Gastrocnemius medialis (tissue), 4 donors: Measurements from ENCODE around the gene TXNIP. TPM values are rescaled to one million over a fixed set of nuclear protein-coding genes. Genes with fewer than 3 reads are reported as not detected.

ENCODE experiments used
- ATAC-seq, 2 donors: fragments of 150-250 bp; one replicate each; pipeline ENCODE4 v1.9.1; 2016
- DNase-seq, 2 donors: peaks; one replicate each; pipeline ENCODE4 v3.0.0-alpha.2; 2019
- H3K27ac ChIP-seq, 4 donors: fragments of 200-600 bp; sonication (generic); 1 replicate in 1 of 4; 2 replicates in 3 of 4; pipeline ENCODE4 v1.5.1; 2016 to 2018; ENCODE audit warnings: mild to moderate bottlenecking in 2 of 4, moderate library complexity in 1 of 4
- H3K27me3 ChIP-seq, 3 donors: fragments of 200-600 bp; sonication (generic) in 2 of 3; 1 replicate in 1 of 3; 2 replicates in 2 of 3; pipeline versions ENCODE4 v1.5.1 to v1.6.0; 2016 to 2019; ENCODE audit warnings: mild to moderate bottlenecking in 1 of 3, moderate library complexity in 1 of 3
- H3K36me3 ChIP-seq, 2 donors: fragments of 200-600 bp; sonication (generic) in 1 of 2; one replicate each; pipeline ENCODE4 v1.5.1; 2017 to 2018
- H3K4me1 ChIP-seq, 2 donors: fragments of 200-600 bp; sonication (generic) in 1 of 2; one replicate each; pipeline ENCODE4 v1.5.1; 2016 to 2017; ENCODE audit warnings: mild to moderate bottlenecking in 2 of 2
- H3K4me3 ChIP-seq, 4 donors: fragments of 200-600 bp; sonication (generic) in 3 of 4; 1 replicate in 1 of 4; 2 replicates in 3 of 4; pipeline ENCODE4 v1.5.1; 2016 to 2019; ENCODE audit warnings: mild to moderate bottlenecking in 2 of 4
- H3K9me3 ChIP-seq, 3 donors: fragments of 200-600 bp; sonication (generic) in 2 of 3; 1 replicate in 1 of 3; 2 replicates in 2 of 3; pipeline ENCODE4 v1.5.1; 2016 to 2019
- CTCF ChIP-seq, 5 experiments: fragments of 450-650 bp in 3 of 5; fragments of 200-600 bp in 2 of 5; sonication (generic) in 2 of 5; IDR thresholded peaks in 4 of 5; conservative IDR thresholded peaks in 1 of 5; 1 replicate in 4 of 5; 2 replicates in 1 of 5; pipeline ENCODE4 v1.5.1; 2016 to 2019; ENCODE audit warnings: antibody characterized with exemption in 5 of 5, mild to moderate bottlenecking in 3 of 5, moderate library complexity in 3 of 5
- POLR2A ChIP-seq, 2 donors: fragments of 450-650 bp; IDR thresholded peaks; one replicate each; pipeline ENCODE4 v1.6.1; 2017; ENCODE audit warnings: antibody characterized with exemption in 2 of 2, mild to moderate bottlenecking in 2 of 2, moderate library complexity in 2 of 2
- in situ Hi-C, 4 donors: fragments of 200-750 bp; cut with MboI; loops; one replicate each; pipeline versions ENCODE4 v1.15.0 to v1.8.0; 2017; ENCODE audit warnings: low sequenced_read_pairs in 4 of 4
- intact Hi-C: fragments of 100-400 bp; cut with DNase I; formaldehyde crosslinking; loops from one replicate; pipeline ENCODE4 v1.15.1; 2023; ENCODE audit warnings: low total_unique reads
- total RNA-seq, 4 donors: library from RNA; depleted of rRNA; stranded (reverse); fragments of >200 nt; gene quantifications; one replicate each; pipeline versions ENCODE4 v1.1.0 to v1.2.3, GENCODE V29; 2016

TXNIP gene
- total RNA-seq, 4 donors from 2014 or later, result 1,815 to 2,839 (median 2,202) TPM

DNA sequence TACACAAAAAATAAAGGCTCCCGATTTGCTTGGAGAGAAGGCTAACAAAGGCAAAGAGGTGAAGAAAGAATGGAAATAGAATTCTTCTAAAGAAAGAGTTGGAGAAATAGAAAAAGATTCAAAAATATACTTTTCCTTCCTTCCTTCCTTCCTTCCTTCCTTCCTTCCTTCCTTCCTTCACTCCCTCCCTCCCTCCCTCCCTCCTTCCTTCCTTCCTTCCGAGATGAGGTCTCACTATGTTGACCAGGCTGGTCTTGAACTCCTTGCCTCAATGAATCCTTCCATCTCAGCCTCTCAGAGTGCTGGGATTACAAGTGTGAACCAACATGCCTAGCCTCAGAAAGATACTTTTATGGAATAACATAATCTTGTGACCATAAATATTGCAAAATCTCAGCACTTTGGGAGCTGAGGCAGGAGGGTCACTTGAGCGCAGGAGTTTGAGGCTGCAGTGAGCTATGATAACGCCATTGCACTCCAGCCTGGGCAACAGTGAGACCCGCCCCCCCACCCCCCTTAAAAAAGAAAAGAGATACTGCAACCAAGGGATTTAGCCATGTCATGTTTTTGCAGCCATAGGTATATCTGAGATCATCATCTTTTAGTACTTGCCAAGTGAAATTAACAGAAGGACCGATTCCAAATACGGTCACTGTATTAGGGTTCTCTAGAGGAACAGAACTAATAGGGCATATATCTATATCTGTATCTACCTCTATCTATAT, 26.2 kb upstream of the TXNIP start:
- in situ Hi-C loops, result no loop called here
- DNase-seq (no peak), ATAC-seq (no peak)
- peaks cover 0 to 3% (median 0%) of the 10 kb centered on the region in 3 donors for H3K27me3 ChIP-seq
- intact Hi-C loops, result no loop called here
- peaks cover 27 to 38% of the 10 kb centered on the region in 2 donors for H3K4me1 ChIP-seq
- peak overlapping the region; percentile 92 to 95 (median 94) for H3K27ac ChIP-seq
- peak overlapping the region in 1 of 4 donors; percentile 71 for H3K4me3 ChIP-seq
- no peaks in the 10 kb centered on the region for H3K36me3 ChIP-seq
- TF ChIP-seq CTCF (IDR thresholded peaks at IDR 0.05 in 4 of 5, conservative IDR thresholded peaks at IDR 0.05 in 1 of 5) (no peak), POLR2A (IDR thresholded peaks at IDR 0.05) (no peak)
- no peaks in the 10 kb centered on the region for H3K9me3 ChIP-seq

- H3K9me3 ChIP-seq, result no peaks in the 10 kb centered on the region
- peaks cover 0 to 3% (median 0%) of the 10 kb centered on the region in 3 donors for H3K27me3 ChIP-seq
- H3K36me3 ChIP-seq, result no peaks in the 10 kb centered on the region
- peak; percentile 79 to 87 for ATAC-seq
- in situ Hi-C loops, result no loop called here
- DNase-seq, result peak; percentile 75 to 91
- H3K27ac ChIP-seq, result peak within 1 kb of the TSS; percentile 92 to 95 (median 94)
- peak within 1 kb of the TSS; percentile 49 to 71 (median 60) for H3K4me3 ChIP-seq
- intact Hi-C loops, result no loop called here
- peak; percentile 76 to 93 for TF ChIP-seq POLR2A (IDR thresholded peaks at IDR 0.05)
- TF ChIP-seq CTCF (IDR thresholded peaks at IDR 0.05 in 4 of 5, conservative IDR thresholded peaks at IDR 0.05 in 1 of 5), result no peak
- H3K4me1 ChIP-seq, result peaks cover 27 to 38% of the 10 kb centered on the region in 2 donors
These were observed 25.4 kb upstream of the TXNIP start, which contains the start of gene HJV for GRCh38 chr1:146021622-146022402. TSS of gene HJV (minus strand) at chr1:146021735. CDS start at chr1:146020231, 1,504 bp downstream.

DNA sequence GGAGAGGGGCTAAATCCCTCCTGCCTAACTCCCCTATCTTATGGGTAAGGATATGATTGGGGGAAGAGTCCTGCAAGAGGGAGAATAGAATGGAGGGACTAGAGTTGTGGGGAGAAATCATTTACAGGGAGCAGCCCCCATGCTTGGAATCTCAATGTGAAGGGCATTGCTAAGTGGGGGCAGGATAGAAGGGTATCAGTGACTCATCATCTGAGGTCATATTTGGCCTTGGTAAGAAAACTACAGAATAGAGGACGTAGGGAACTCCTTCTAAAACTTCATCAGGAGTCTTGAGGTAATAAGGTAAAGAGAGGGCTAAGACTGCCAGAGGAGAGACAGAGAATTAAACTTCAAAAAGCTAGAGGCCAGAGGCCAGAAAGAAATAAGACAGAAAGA, 24.7 kb upstream of the TXNIP start:
- TF ChIP-seq POLR2A (IDR thresholded peaks at IDR 0.05) (no peak), CTCF (IDR thresholded peaks at IDR 0.05 in 4 of 5, conservative IDR thresholded peaks at IDR 0.05 in 1 of 5) (no peak)
- intact Hi-C loops (no loop called here), in situ Hi-C loops (no loop called here)
- ATAC-seq (peak; percentile 5 to 26), DNase-seq (no peak)
- Histone ChIP-seq H3K4me3 (peak overlapping the region; percentile 49 to 71 (median 60)), H3K27me3 (peaks cover 0 to 3% (median 0%) of the 10 kb centered on the region in 3 donors), H3K4me1 (peaks cover 27 to 38% of the 10 kb centered on the region in 2 donors), H3K9me3 (no peaks in the 10 kb centered on the region), H3K27ac (peak overlapping the region; percentile 92 to 95 (median 94)), H3K36me3 (no peaks in the 10 kb centered on the region)

DNA sequence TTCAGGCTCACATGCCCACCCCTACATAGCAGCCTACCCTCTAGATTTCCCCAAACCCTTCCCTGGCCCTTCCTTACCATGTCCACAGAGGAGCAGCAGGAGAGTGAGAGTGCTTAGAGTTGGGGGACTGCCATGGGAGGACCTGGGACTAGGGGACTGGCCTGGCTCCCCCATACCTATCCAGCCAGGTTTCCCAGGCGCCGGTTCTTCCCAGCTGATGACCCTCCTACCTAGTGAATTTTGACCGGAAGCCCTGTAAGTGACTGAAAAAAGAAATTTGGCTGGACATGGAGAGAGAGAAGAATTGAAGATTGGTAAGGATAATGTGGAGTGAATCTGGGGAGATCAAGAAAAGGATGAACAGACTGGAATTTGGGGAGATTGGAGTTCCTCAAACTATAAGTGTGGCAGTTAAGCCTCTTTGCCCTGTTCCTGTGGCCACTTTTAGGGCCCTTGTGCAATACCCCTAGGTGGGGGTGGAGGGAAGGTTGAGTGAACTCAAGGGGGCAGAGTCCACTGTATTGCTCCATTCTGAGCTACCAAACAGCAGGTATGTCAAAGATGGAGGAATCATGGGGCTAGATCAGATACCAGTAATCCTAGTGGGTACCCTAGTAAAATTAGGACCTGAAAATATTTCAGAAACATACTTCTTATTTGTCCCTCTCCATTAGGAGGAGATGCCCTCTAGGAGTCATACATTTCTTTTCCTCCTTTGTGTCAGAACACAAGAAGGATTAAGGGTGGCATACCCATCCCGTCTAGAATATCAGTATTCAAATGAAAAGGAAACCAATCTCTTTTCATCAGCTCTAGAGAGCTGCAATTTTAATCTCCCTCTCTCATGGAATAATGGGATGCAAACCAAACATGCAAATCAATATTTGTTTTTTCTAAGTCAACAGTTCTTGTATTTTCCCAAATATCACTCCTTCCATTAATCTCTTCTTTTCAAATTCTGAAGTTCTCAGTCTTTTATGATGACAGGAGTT, 24.0 kb upstream of the TXNIP start:
- H3K36me3 ChIP-seq, result no peaks in the 10 kb centered on the region
- TF ChIP-seq POLR2A (IDR thresholded peaks at IDR 0.05), result peak; percentile 40 to 66
- TF ChIP-seq CTCF (IDR thresholded peaks at IDR 0.05 in 4 of 5, conservative IDR thresholded peaks at IDR 0.05 in 1 of 5), result peak in 1 of 5 experiments; percentile 9
- peak overlapping the region; percentile 92 to 95 (median 94) for H3K27ac ChIP-seq
- peak; percentile 37 to 63 for ATAC-seq
- in situ Hi-C loops, result no loop called here
- H3K4me1 ChIP-seq, result peaks cover 27 to 38% of the 10 kb centered on the region in 2 donors
- DNase-seq, result peak in 1 of 2 donors; percentile 80
- no peaks in the 10 kb centered on the region for H3K9me3 ChIP-seq
- H3K4me3 ChIP-seq, result peak overlapping the region; percentile 49 to 71 (median 60)
- intact Hi-C loops, result no loop called here
- H3K27me3 ChIP-seq, result peaks cover 0 to 3% (median 0%) of the 10 kb centered on the region in 3 donors
